GM18907 (cell line): ENCODE data around the gene SHBG.
A peak's percentile ranks its signal among the peaks of the same experiment; 100 is the strongest.
"Not testable (repeated sequence)": the region's sequence is repeated elsewhere in the genome, so short reads cannot be mapped to it uniquely, and the experiment has no call there.

Experiments
- ATAC-seq: cut with Tn5 transposase; IDR thresholded peaks from one replicate; pipeline ENCODE4 v1.9.1; 2021; ENCODE audit warnings: mild to moderate bottlenecking, moderate library complexity; ENCODE audit not compliant: unreplicated experiment

SHBG gene, protein sequence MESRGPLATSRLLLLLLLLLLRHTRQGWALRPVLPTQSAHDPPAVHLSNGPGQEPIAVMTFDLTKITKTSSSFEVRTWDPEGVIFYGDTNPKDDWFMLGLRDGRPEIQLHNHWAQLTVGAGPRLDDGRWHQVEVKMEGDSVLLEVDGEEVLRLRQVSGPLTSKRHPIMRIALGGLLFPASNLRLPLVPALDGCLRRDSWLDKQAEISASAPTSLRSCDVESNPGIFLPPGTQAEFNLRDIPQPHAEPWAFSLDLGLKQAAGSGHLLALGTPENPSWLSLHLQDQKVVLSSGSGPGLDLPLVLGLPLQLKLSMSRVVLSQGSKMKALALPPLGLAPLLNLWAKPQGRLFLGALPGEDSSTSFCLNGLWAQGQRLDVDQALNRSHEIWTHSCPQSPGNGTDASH

DNA sequence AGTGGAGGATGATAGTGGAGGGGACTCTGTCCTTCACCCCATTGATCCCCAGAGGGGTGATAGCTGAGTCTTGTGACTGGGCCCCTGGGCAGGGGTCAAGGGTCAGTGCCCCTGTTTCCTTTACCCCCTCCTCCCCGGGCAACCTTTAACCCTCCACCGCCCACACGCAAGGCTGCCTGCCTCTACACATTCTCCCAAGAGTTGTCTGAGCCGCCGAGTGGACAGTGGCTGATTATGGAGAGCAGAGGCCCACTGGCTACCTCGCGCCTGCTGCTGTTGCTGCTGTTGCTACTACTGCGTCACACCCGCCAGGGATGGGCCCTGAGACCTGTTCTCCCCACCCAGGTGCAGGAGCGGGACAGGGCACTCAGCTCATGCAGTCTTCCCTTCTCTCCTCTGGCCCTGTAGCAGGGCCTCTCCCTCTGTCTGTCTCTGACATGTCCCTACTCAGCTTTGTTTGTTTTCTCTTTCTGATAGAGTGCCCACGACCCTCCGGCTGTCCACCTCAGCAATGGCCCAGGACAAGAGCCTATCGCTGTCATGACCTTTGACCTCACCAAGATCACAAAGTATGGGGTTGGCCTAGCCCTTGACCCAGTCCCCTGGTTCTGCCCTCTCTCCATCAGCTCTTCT, at the start of gene SHBG:
SHBG (plus strand) TSS at position 197 of the 633 bp plus-strand sequence; CDS start at position 235, 38 bp downstream.
- no peak for ATAC-seq

DNA sequence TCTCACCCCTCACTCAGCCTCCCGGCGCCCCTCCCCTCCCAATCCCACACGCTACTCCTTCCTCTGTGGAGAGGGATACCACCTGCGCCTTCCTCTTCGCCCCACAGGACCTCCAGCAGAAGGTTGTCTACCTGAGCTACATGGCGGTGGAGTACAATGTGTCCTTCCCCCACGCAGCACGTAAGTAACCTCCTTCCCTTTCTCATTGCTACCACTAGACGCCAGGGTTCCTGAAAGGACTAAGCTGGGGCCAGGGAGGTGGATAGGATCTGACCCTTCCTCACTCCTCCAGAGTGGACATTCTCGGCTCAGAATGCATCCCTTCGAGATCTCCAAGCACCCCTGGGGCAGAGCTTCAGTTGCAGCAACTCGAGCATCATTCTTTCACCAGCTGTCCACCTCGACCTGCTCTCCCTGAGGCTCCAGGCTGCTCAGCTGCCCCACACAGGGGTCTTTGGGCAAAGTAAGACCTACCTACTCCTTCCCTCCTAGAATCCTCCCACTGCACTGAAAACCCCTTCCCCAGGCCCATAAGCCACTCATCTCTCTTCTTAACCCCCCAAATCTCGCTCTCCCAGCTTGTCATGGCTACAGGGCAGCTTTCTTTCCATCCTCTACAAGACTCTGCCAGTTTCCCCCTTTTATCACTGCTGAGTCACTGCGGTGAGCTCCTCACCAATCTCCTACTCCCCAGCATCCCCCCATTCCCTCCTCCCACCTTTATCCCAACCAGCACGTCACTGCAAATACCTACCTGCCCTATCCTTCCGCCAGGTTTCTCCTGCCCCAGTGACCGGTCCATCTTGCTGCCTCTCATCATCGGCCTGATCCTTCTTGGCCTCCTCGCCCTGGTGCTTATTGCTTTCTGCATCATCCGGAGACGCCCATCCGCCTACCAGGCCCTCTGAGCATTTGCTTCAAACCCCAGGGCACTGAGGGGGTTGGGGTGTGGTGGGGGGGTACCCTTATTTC, 49.0 kb upstream of the SHBG start:
- no peak for ATAC-seq

DNA sequence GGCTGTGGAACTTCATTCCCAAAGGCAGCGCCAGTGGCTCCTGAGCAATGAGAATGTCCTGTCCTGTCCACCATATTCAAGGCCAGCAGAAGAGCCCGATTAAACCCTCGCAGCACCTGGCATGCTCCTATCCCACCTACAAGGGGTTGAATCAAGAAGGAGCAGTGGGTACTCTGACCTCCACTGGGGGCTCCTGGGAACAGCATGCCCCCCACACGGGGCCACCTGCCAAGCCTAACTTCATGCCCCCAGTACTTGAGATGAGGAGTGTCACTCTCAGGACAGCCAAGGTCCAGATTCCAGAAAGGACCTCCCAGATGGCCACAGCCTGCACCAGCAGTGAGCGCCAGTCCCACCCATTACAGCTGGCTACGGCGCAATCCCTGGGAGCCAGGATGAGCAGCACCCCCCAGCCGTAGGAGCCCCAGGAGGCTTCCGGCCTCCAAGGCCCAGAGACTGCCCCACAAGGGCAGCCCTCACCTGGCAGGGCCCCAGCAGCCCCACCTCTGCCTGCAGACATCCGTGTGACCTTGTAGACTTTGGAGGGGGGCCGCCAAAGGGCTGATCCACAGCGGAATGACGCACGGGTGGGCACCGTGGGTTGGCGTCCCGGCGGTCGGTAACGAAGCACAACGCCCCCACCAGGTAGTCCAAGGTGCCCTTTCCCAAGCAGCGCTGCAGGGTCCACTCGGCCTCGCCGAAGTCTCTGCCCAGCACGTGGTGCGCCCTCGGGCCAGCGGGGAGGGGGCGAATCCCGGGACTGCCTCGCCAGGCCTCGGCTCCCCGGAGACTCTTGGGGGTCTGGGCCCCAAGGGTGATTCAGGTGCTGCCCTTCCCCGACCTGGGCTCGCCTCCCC, 47.3 kb upstream of the SHBG start:
- ATAC-seq, result no peak

DNA sequence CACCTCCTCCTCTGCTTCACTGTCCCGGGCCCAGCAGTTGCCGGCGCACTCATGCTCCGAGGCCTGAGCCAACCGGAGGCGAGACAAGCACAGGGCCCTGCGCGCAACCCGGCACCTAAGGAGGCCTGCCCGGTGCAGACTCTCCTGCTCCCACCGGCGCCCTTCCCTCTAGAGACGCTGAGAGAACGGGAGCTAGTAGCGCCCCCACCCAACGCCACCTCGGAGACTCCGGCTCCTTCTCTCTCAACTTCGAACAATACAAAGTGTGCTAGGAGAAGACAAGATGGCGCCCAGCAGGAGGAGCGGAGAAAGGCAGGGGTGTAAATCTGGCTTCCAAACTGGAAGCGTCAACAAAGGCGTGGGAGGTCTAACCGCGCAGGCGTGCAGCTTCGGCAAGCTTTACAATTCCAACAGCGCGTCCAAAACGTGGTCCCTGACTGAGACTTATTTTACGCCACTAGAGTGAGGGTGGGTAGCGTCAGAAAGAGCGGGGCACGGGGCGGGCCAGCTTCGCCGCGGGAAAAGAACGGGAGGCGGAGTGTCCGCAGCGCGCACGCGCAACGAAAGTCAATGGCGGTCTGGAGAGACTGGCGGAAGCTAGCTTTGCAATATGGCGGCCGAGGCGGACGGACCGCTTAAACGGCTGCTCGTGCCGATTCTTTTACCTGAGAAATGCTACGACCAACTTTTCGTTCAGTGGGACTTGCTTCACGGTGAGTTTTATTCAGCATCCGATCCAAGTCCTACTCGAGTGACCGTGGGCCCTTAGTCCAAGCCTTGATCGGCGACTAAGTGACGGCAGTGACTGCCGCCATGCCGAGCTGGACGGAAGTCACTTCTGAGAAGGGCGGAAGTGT, 46.5 kb upstream of the SHBG start, which contains the start of gene MPDU1:
MPDU1 (plus strand) TSS at position 600 of the 857 bp plus-strand sequence; CDS start at position 611, 11 bp downstream.
- peak; percentile 68 for ATAC-seq

DNA sequence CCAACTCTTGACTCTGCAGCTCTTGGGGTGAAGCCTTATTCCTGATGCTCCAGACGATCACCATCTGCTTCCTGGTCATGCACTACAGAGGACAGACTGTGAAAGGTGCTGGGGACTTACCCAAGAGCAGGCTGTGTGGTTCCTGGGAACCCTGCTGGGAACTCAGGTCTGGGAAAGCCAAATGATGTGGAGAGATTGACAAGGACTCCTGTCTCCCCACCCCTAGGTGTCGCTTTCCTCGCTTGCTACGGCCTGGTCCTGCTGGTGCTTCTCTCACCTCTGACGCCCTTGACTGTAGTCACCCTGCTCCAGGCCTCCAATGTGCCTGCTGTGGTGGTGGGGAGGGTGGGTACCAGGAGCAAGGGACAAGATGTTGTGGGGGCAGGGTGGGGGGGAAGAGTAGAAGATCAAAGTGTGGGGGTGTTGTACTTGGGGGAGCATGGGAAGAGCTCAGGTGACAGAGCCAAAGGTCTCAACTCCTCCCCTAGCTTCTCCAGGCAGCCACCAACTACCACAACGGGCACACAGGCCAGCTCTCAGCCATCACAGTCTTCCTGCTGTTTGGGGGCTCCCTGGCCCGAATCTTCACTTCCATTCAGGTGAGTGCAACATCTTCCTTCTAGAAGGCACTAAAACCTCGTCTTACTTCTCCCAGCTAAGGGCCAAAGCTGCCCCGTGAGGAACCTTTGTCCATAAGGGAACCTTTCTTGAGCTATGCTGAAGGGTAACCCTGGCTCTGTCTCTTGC, 43.1 kb upstream of the SHBG start:
- ATAC-seq, result no peak

DNA sequence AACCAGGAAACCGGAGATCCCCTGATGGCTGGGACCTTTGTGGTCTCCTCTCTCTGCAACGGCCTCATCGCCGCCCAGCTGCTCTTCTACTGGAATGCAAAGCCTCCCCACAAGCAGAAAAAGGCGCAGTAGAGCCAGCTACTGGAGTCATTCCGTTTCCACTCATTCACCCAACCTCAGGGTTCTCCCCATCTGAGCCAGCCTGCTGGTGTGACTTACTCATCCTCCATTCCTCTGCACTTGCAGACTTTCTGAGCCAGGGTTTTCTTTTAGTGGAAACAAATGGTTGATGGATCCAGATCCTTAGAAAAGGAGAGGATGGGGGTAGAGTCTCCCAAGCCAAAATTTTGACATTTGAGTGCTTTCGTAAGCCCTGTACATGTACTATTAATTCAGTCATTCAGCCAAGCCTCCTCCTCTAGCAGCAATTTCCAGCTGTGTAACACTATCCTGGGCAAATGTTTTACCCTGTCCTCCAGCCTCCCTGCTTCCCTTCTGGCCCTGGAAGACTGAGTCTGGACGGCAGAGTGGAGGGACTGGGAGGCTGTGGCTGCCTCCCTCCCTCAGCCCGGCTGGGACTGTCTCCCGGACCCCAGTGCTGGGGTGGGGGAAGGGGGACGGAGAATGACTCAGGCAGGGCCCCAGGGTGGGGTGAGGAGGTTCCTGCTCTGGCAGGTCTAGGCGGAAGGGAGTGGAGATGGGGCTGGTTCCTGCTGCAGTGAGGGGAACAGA, 42.3 kb upstream of the SHBG start:
- no peak for ATAC-seq

DNA sequence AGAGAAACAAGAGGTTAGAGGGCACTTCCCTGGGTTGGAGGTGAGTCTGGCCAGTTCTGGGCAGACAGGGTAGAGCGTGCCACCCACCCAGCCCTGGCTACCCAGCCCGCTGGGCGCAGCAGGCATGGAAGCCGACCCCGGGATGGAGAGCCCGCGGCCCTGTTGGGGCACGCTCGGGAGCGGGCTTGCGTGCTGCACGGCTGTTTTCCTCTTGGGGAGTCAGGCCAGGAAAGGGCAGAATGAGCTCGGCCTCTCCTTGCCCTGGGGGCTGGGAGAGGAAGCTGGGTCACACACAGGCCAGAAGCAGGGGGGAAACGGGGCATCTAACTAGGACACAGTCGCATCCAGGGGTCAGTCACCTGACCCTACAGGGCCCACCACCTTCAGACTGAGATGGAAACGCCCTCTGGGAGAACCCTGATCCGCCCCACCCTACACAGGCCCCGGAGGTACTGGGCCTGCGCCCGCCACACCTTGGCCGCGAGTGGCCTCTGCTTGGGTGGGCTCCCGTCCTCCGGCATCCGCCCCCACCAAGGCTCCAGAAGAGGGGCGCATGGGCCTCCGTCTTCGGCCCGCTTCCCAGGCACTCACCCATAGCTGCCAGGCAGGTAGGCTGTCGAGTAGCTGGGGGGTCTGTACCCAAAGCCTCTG, 41.3 kb upstream of the SHBG start:
- no peak for ATAC-seq

DNA sequence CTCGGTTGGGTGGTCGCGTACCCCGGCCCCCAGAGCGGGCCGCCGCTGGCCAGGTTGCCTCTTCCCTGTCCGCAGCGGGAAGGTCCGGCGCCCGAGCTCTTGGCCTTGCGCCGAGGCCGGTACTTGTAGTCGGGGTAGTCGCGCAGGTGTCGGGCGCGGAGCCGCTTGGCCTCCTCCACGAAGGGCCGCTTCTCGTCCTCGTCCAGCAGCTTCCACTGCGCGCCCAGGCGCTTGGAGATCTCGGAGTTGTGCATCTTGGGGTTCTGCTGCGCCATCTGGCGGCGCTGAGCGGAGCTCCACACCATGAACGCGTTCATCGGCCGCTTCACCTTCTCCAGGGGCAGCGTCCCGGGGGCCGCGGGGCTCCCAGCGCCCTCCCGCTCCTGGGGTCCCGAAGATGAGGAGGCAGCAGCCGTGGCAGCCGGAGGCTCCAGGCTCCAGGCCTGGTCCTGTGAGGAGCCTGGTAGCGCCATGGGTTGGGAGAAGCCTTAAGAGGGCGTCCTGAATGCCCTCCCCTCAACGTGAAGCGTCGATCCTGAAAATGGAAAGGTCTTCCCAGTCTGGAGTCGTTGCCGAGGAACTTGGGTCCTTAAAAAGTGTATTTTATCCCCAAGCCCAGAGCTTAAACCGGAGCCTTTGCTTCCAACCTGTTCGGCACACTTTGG, 40.6 kb upstream of the SHBG start:
- no peak for ATAC-seq

DNA sequence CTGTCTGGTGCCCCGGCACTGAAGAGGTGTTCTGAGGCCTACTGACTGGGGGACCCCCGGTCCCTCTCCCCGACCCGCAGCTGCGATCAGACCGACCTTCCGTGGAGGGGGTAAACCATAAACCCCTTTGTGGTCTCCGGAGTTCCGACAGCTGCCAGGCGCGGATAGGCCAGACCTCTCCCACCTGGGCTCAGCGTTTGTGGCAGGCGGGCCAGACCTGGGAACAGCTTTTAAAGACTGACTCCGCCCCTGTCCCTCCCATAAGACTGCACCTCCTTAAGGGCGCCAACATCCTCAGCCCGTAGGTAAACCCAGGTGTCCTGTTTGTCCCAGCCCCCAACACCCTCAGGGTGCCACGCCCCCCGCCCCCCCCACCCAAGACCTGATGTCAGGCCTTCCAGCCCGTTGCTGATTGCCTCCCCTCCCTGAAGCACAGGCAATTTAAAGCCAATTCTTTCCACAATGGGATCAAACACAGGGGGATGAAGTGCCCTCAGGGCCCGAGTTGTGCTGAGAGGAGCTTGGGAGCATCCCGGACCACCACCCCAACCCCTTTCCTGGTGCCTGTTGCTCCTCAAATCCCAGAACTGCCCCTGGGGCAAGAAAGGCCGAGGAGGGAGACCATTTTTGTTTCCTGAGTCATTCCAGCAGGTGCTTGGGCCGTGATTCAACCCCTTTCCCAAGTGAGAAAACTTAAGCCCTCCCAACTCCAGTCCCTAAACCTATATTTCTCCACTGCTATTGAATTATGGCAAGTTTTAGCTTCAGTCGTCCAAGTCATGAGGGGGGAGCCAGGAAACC, 39.8 kb upstream of the SHBG start, which contains the start of gene SOX15:
SOX15 (minus strand) TSS at position 204 of the 801 bp plus-strand sequence. CDS start 418 bp downstream, outside the sequence.
- ATAC-seq, result no peak

DNA sequence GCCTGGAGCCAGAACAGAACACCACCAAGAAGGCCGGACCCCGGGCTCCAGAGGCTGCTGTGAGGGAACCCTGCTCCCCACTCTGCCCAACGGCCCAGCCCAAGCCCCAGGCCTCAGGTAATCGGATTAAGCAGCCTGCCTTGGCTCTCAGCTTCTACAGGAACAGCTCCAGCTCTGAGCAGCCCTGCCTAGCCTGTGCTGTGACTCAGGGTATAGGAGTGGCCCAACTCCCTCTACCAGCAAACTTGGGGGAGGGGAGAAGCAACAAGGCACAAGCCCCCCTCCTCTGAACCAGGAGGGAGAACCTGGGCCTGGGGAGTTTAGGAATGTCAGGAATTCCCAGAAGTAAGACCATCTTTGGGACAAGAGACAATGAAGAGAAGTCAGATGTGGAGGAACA, 39.2 kb upstream of the SHBG start:
- ATAC-seq, result no peak

DNA sequence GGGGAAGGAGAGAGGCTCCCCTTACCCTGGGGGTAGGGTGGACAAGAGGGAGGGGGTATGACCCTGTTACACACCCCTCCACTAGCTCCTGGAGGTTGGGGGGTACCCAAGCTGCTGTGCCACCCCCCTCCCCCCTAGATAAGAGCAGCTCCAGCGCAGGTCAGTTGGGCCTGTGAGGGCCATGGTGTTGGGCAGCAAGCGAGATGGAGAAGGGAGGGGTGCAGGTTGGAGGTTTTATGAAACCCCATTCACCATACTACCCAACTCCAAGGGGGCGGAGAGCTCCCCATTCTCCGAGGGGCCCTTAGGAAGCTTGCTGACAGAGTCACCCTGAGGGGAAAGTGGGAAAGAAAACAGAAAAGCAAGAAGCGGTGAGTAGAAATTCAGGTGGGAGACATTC, 38.3 kb upstream of the SHBG start:
- no peak for ATAC-seq

DNA sequence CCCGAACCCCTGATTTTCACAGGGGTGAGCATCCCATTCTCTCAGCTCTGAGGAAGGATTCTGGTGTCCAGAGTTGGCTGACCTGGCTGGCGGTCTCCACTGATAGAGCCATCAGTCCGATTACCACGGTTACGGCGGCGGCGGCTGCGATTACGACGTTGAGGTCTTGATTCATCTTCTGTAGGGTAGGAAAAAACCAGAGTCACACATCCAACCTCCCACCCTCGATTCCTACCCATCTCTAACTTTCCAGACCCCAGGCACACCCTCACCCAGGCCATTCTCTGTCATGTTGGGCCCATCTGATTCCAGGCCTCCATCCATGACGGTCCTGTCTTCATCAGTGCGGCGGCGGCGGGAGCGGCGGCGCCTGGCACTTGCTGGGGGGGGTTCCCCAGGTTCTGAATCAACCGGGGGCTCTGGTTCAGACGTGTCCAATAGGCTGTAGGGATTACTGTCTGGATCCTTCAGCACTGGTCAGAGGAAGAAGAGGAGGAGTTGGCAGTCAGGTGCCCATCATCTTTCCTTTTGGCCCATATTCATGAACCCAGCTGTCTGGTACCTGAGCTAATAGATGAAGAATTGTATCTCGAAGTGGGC, 37.4 kb upstream of the SHBG start:
- no peak for ATAC-seq

DNA sequence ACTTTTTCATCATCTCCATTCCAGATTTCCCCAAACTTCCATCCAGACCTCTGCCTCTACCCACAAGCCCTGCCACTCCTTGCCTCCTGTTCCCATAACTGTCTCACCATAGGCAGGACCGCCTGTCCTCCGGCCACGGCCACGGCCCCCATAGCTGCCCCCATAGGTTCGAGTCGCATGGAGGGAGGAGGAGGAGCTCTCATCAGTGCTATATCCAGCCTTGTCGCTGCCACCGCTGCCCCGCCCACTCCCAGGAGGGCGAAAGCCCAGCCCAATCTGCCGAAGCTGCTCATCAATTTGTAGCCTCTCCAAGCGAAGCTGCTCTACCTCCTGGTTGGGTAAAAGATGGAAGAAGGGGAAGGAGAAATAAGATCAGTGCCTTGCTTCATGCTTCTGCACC, 36.6 kb upstream of the SHBG start:
- ATAC-seq, result no peak

DNA sequence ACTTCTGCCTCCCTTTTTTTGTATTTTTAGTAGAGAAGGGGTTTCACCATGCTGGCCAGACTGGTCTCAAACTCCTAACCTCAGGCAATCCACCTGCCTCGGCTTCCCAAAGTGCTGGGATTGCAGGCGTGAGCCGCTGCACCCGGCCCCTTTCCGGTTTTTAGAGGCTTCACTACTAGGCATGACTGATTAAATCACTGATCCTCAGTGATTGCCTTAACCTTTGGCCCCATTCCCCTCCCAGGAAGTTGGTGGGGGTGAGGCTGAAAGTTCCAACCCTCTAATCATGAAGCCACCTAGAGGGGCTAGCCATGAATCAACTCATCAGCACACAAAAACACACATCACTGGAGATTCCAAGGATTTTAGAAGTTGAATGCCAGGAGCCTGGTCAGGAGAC, 32.4 kb upstream of the SHBG start:
- not testable (repeated sequence) for ATAC-seq

DNA sequence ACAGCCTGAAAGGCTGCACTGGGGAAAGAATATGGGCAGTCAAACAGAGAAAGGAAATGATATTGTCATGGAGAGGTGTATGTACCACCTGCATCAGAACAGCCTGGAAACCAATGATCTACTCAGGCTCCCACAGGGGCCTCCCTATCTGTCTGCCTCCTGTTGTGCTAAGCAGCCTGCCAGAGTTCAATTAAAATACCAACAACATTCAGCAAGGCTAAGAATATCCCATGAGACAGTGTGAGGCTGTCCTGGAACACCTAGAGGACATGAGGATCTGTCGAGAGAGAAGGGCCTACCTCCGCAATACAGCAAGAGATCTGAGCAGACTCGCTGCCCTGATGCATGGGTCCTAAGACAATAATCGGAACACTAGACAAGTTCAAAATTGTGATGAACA, 23.7 kb upstream of the SHBG start:
- no peak for ATAC-seq

DNA sequence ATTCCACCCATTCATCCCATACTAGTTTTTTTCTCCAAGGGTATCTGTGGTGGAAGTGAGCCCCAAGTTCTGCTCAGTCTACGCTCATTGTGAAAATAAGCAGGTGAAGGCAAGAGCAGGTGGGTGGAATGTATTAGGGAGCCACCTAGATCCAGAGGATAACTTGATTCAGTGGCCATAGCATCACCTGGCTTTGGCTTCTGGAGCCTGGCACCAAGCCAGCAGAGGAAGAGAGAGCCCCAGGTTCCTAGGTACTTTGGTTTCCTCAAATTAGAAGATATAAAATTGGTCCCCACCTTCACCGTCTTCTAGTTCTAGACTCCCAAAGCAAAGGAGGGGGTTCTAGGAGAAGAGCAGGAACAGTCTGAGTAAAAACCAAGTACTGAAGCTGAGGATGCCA, 19.3 kb upstream of the SHBG start:
- ATAC-seq, result no peak
